Thyroid gland (tissue), 4 donors: ENCODE data around the gene XNDC1N. TPM values are rescaled to one million over a fixed set of nuclear protein-coding genes. Genes with fewer than 3 reads are reported as not detected.

Source experiments
- DNase-seq, 2 donors: peaks; one replicate each; pipeline ENCODE4 v3.0.0-alpha.2; 2019
- H3K27ac ChIP-seq, 3 donors: fragments of 200-600 bp; sonication (generic); 1 replicate in 2 of 3; 2 replicates in 1 of 3; pipeline ENCODE4 v1.5.1; 2016 to 2019; ENCODE audit warnings: mild to moderate bottlenecking in 1 of 3, moderate library complexity in 1 of 3
- H3K27me3 ChIP-seq: fragments of 200-600 bp; sonication (generic); one replicate; pipeline ENCODE4 v1.5.1; 2019
- H3K36me3 ChIP-seq, 2 donors: fragments of 200-600 bp; sonication (generic); one replicate each; pipeline ENCODE4 v1.5.1; 2016 to 2019
- H3K4me1 ChIP-seq, 2 donors: fragments of 200-600 bp; sonication (generic); one replicate each; pipeline ENCODE4 v1.5.1; 2017 to 2019
- H3K4me3 ChIP-seq, 3 donors: fragments of 200-600 bp; sonication (generic); replicated peaks in 1 of 3; 1 replicate in 2 of 3; 2 replicates in 1 of 3; pipeline ENCODE4 v1.5.1; 2016; ENCODE audit warnings: mild to moderate bottlenecking in 1 of 3
- H3K9me3 ChIP-seq: fragments of 200-600 bp; sonication (generic); one replicate; pipeline ENCODE4 v1.5.1; 2017
- POLR2A ChIP-seq, 2 donors: fragments of 450-650 bp; IDR thresholded peaks; one replicate each; pipeline ENCODE4 v1.6.1; 2017; ENCODE audit warnings: antibody characterized with exemption in 2 of 2, mild to moderate bottlenecking in 2 of 2, moderate library complexity in 1 of 2
- WGBS, 2 donors: methylation state at CpG; one replicate each; pipeline ENCODE4 v1.1.5; 2017; 5-methylcytosine and 5-hydroxymethylcytosine counted together
- intact Hi-C: fragments of 100-400 bp; cut with DNase I; formaldehyde crosslinking; loops from one replicate; pipeline ENCODE4 v1.15.1; 2023
- total RNA-seq, 4 donors: library from RNA; depleted of rRNA; stranded (reverse); fragments of >200 nt; gene quantifications; one replicate each; pipeline ENCODE4 v1.2.3, GENCODE V29; 2016
- TF ChIP-seq, protein P1 (sequence below), 6 experiments: fragments of 200-600 bp in 3 of 6; fragments of 450-650 bp in 3 of 6; sonication (generic) in 3 of 6; IDR thresholded peaks; one replicate each; pipeline ENCODE4 v1.5.1; 2016 to 2019; ENCODE audit warnings: antibody characterized with exemption in 6 of 6, mild to moderate bottlenecking in 2 of 6, inconsistent platforms in 1 of 6, moderate library complexity in 1 of 6

The XNDC1N gene
- total RNA-seq, 4 donors from 2014 or later, result 13.8 to 19.9 (median 16.4) TPM

DNA sequence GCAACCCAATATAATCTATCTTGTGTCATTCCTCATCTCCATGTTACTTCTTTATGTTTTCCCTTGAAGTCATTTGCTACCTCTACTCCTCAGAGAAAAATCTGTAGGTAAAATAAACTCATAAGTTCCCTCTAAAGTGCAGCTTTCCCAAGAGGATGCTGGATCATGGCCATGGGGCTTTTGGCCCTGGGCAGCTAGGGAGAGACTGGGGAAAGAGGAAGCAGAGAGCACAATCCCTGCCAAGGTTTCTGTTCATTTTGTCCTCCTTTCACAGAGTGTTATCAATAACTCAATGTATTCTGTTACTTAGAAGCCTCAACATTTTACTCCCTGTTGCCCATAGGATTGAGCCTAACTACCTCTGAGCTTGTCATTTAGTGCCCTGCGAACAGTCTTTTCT lies 9.4 kb upstream of the XNDC1N start:
- Histone ChIP-seq H3K4me3 (no peak overlapping the region), H3K9me3 (no peaks in the 10 kb centered on the region), H3K27me3 (no peaks in the 10 kb centered on the region), H3K4me1 (peaks cover 9 to 21% of the 10 kb centered on the region in 2 donors), H3K36me3 (no peaks in the 10 kb centered on the region), H3K27ac (no peak overlapping the region)
- TF ChIP-seq, protein P1, sequence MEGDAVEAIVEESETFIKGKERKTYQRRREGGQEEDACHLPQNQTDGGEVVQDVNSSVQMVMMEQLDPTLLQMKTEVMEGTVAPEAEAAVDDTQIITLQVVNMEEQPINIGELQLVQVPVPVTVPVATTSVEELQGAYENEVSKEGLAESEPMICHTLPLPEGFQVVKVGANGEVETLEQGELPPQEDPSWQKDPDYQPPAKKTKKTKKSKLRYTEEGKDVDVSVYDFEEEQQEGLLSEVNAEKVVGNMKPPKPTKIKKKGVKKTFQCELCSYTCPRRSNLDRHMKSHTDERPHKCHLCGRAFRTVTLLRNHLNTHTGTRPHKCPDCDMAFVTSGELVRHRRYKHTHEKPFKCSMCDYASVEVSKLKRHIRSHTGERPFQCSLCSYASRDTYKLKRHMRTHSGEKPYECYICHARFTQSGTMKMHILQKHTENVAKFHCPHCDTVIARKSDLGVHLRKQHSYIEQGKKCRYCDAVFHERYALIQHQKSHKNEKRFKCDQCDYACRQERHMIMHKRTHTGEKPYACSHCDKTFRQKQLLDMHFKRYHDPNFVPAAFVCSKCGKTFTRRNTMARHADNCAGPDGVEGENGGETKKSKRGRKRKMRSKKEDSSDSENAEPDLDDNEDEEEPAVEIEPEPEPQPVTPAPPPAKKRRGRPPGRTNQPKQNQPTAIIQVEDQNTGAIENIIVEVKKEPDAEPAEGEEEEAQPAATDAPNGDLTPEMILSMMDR (IDR thresholded peaks at IDR 0.05), result no peak
- TF ChIP-seq POLR2A (IDR thresholded peaks at IDR 0.05), result no peak
- intact Hi-C loops, result no loop called here
- DNase-seq, result no peak
- 89% methylated on average over 1 of the region's 1 CpG for WGBS, 2 donors

DNA sequence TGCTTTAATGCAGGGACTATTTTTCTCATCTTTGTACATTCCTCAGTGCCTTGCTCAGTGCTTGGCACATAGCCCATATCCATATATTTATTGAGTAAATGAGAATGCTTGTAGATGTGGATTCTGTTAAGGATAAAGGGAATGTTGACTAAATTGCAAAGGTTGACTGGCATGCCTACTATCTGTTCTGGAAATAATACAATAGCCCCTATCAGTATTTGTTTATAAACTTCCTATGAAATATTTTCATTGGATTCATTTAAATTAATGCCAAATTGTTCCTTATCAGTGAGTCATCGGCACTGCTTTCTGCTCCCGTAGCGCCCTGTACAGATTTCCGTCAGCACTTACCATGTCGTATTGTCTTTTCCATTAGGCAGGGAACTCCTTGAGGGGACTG lies 8.4 kb upstream of the XNDC1N start:
- intact Hi-C loops, result no loop called here
- Histone ChIP-seq H3K4me3 (no peak overlapping the region), H3K4me1 (peaks cover 11 to 25% of the 10 kb centered on the region in 2 donors), H3K9me3 (no peaks in the 10 kb centered on the region), H3K27me3 (no peaks in the 10 kb centered on the region), H3K36me3 (no peaks in the 10 kb centered on the region), H3K27ac (no peak overlapping the region)
- no peak for DNase-seq
- 67 to 69% methylated on average over 5 of the region's 5 CpGs for WGBS, 2 donors
- TF ChIP-seq, protein P1 (IDR thresholded peaks at IDR 0.05), result no peak
- no peak for TF ChIP-seq POLR2A (IDR thresholded peaks at IDR 0.05)

DNA sequence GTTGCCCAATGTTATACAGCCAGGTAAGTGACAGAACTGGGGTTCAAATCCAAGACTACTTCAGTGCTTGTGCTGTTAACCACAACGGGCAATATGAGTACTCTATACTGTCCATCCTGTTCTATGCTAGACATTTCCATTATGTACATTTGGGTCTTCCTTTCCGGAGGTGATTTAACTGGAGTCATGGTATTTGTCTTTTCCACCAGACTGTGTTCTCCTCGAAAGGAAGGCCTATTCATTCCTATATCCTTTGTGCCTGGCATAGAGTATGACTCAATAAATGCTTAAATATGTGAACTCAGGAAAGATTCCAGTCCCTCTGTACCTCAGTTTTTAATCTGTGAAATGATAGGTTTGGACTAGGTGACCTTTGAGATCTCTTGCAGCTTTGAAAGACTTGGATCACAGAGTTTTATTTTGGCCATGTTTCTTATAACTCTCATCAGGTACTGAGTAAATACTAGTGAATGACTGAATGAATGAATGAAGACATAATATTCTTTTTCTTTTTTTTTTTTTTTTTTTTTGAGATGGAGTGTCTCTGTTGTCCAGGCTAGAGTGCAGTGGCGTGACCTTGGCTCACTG lies 7.0 kb upstream of the XNDC1N start:
- Histone ChIP-seq H3K27me3 (no peaks in the 10 kb centered on the region), H3K4me3 (no peak overlapping the region), H3K36me3 (no peaks in the 10 kb centered on the region), H3K9me3 (no peaks in the 10 kb centered on the region), H3K4me1 (peaks cover 14 to 25% of the 10 kb centered on the region in 2 donors), H3K27ac (no peak overlapping the region)
- TF ChIP-seq POLR2A (IDR thresholded peaks at IDR 0.05), result no peak
- TF ChIP-seq, protein P1 (IDR thresholded peaks at IDR 0.05), result no peak
- intact Hi-C loops, result no loop called here
- DNase-seq, result no peak
- 90 to 91% methylated on average over 4 of the region's 4 CpGs for WGBS, 2 donors

DNA sequence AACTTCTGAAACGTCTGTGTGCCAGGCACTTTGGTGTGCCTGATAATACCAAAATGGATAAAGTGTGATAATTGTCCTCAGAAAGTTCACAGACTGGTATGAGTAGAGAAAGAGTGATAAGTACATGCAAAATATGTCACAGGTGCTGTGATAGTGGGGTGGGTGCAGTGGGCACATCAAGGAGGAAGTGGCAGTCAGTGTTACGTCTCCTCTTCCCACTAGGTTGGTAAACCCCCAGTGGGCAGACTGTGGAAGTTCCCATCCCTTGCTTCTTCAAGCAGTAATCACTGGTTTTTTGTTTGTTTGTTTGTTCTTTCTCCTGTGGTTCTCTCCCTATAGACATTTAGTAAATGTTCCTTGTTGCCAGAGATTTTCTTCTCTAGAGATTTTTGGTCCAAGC lies 5.8 kb upstream of the XNDC1N start:
- intact Hi-C loops, result no loop called here
- Histone ChIP-seq H3K36me3 (no peaks in the 10 kb centered on the region), H3K4me3 (no peak overlapping the region), H3K4me1 (peaks cover 22 to 33% of the 10 kb centered on the region in 2 donors), H3K27ac (no peak overlapping the region), H3K27me3 (no peaks in the 10 kb centered on the region), H3K9me3 (no peaks in the 10 kb centered on the region)
- TF ChIP-seq POLR2A (IDR thresholded peaks at IDR 0.05), result no peak
- TF ChIP-seq, protein P1 (IDR thresholded peaks at IDR 0.05), result no peak
- DNase-seq, result no peak
- WGBS, 2 donors, result 63 to 64% methylated on average over 2 of the region's 2 CpGs

DNA sequence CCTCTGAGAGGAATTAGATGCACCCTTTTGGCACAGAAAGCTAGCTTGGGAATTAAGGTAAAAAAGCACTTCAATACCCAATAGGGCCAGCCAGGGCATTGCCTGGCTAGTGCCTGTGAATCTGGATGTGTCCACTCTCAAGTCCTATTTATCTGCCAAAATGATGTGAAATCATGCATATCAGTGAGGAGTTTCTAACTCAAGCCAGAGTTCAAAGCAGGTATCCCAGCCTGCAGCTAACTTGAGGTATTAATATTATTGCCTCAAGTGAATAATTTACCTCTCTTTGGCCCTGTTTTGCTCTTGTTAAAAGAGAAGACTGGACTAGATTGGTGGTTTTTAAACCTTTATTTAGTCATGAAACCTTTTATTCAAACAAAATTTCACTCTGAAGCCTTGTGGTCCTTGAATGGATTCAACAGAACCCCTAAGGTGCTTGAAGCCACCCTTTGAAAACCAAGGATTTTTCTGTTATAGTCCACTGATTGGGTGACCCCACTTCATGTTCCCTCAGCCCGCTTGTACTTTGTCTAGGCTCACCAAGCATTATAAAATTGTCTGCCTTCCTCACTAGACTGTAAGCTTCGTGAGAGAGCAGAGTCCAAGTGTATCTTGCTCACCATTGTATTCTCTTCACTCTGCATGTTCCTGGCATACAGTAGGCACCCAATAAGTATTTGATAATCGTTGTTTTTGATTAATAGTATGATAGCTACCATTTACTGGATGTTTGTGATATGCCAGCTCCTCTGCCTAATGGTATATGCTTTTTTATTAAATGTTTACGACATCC lies 4.9 kb upstream of the XNDC1N start:
- WGBS, 2 donors, result 83% methylated on average over 4 of the region's 4 CpGs
- Histone ChIP-seq H3K36me3 (no peaks in the 10 kb centered on the region), H3K4me3 (no peak overlapping the region), H3K27me3 (no peaks in the 10 kb centered on the region), H3K4me1 (peaks cover 22 to 29% of the 10 kb centered on the region in 2 donors), H3K27ac (no peak overlapping the region), H3K9me3 (no peaks in the 10 kb centered on the region)
- TF ChIP-seq, protein P1 (IDR thresholded peaks at IDR 0.05), result no peak
- no peak for TF ChIP-seq POLR2A (IDR thresholded peaks at IDR 0.05)
- peak; percentile 24 to 34 for DNase-seq
- intact Hi-C loops, result no loop called here
